OCI-LY7 (cell line): Measurements from ENCODE around the gene NFIA. TPM values are rescaled to one million over a fixed set of nuclear protein-coding genes. Genes with fewer than 3 reads are reported as not detected.

Source experiments
- BruUV-seq: library from RNA; stranded (reverse); fragments of 400-500 nt; replicated peaks from 2 replicates; lab custom pipeline; 2021; lab: Mats Ljungman, UMichigan
- CTCF ChIA-PET: fragments of 300-600 bp; sonication (Branson Sonifier 250); formaldehyde crosslinking; loops from one replicate; lab custom pipeline; 2022; ENCODE audit warnings: antibody characterized with exemption; ENCODE audit not compliant: unreplicated experiment; lab: Charles Lee
- POLR2A ChIA-PET: fragments of 300-600 bp; sonication (Branson Sonifier 250); formaldehyde crosslinking; loops from one replicate; lab custom pipeline; 2022; ENCODE audit warnings: antibody characterized with exemption; lab: Charles Lee
- DNase-seq: peaks from one replicate; pipeline ENCODE4 v3.0.0-alpha.2; 2015; ENCODE audit warnings: low spot score
- H2AFZ ChIP-seq: fragments of 200-600 bp; sonication (generic), shearing (Covaris generic); 2 replicates; pipeline ENCODE4 v1.6.1; 2014; ENCODE audit warnings: mild to moderate bottlenecking, antibody characterized with exemption, low read length, moderate library complexity
- H3K27ac ChIP-seq: fragments of 200-600 bp; sonication (generic); 2 replicates; pipeline ENCODE4 v1.5.1; 2014; ENCODE audit warnings: mixed run types, low read depth, mild to moderate bottlenecking, moderate library complexity, low read length, inconsistent platforms; ENCODE audit not compliant: poor library complexity, severe bottlenecking
- H3K36me3 ChIP-seq: fragments of 200-600 bp; sonication (generic); 2 replicates; pipeline ENCODE4 v1.6.1; 2014; ENCODE audit warnings: mild to moderate bottlenecking, antibody characterized with exemption, low read length, moderate library complexity, mixed read lengths; ENCODE audit not compliant: insufficient read depth
- H3K4me1 ChIP-seq: fragments of 200-600 bp; sonication (generic); 2 replicates; pipeline ENCODE4 v1.5.1; 2014; ENCODE audit warnings: mild to moderate bottlenecking, low read length; ENCODE audit not compliant: insufficient read depth, poor library complexity, severe bottlenecking
- H3K4me2 ChIP-seq: fragments of 200-600 bp; sonication (generic); 2 replicates; pipeline ENCODE4 v1.6.1; 2014; ENCODE audit warnings: mild to moderate bottlenecking, low read length
- H3K4me3 ChIP-seq: fragments of 200-600 bp; sonication (generic); 2 replicates; pipeline ENCODE4 v1.5.1; 2014; ENCODE audit warnings: mild to moderate bottlenecking, low read depth, low read length; ENCODE audit not compliant: poor library complexity, severe bottlenecking
- H3K79me2 ChIP-seq: fragments of 200-600 bp; sonication (generic); 2 replicates; pipeline ENCODE4 v1.6.1; 2016; ENCODE audit warnings: low read depth, mild to moderate bottlenecking, low read length, moderate library complexity, mixed read lengths; ENCODE audit not compliant: insufficient read depth
- H3K9me2 ChIP-seq: fragments of 200-600 bp; sonication (generic); 2 replicates; pipeline ENCODE4 v1.6.1; 2016; ENCODE audit warnings: mild to moderate bottlenecking, low read length, mixed read lengths; ENCODE audit not compliant: insufficient read depth
- H3K9me3 ChIP-seq: fragments of 200-600 bp; sonication (generic); 2 replicates; pipeline ENCODE4 v1.6.1; 2014; ENCODE audit warnings: mild to moderate bottlenecking, mixed run types, low read length, mixed read lengths
- H4K20me1 ChIP-seq: fragments of 200-600 bp; sonication (generic); 2 replicates; pipeline ENCODE4 v1.6.1; 2014; ENCODE audit warnings: mild to moderate bottlenecking, antibody characterized with exemption, low read length, moderate library complexity, mixed read lengths; ENCODE audit not compliant: insufficient read depth
- CTCF ChIP-seq: fragments of 200-600 bp; sonication (generic); conservative IDR thresholded peaks from 2 replicates; pipeline ENCODE4 v1.5.1; 2014; ENCODE audit warnings: mild to moderate bottlenecking, antibody characterized with exemption, low read length, moderate library complexity, mixed read lengths
- EZH2phosphoT487 ChIP-seq: fragments of 200-600 bp; sonication (generic); IDR thresholded peaks from 2 replicates; pipeline ENCODE4 v1.6.1; 2018; ENCODE audit warnings: low read depth, borderline replicate concordance, mild to moderate bottlenecking, mixed run types, antibody characterized with exemption, low read length, moderate library complexity, mixed read lengths
- intact Hi-C: fragments of 100-400 bp; cut with micrococcal nuclease; formaldehyde crosslinking; loops from one replicate; pipeline ENCODE4 v1.10.0; 2022; ENCODE audit not compliant: unreplicated experiment
- total RNA-seq, 2 experiments: library from RNA; depleted of rRNA in 1 of 2; stranded (reverse); fragments of >200 nt in 1 of 2; shearing (Covaris generic) in 1 of 2; gene quantifications; 2 replicates each; pipeline ENCODE4 v1.2.3, GENCODE V29; 2014 to 2022

Gene NFIA
- total RNA-seq, 2 experiments from 2014 or later: 2.8 to 18.8 TPM

DNA sequence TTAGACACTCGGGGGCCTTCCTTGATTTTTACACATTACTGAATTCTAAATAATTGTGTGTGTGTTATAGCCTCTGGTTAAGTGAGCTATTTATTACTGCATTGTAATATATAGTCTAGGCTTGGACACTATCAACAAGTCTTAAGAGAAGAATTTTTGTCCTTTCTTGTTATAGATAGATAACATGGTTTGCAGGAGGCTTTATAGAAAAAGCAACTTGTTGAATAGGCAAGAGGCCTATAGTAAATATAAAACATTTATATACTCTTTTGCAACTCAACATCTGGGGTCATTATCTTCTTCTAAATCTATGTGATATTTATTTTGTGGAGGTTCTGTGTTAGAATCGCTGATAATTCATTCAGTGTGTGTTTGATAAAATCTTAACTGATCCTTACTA, 293.8 kb downstream of the NFIA start:
- Histone ChIP-seq H3K79me2 (no peaks in the 10 kb centered on the region), H3K36me3 (no peaks in the 10 kb centered on the region), H3K27ac (no peak overlapping the region), H3K9me2 (no peaks in the 10 kb centered on the region), H4K20me1 (no peaks in the 10 kb centered on the region), H3K9me3 (no peaks in the 10 kb centered on the region), H3K4me3 (no peak overlapping the region), H2AFZ (no peak overlapping the region), H3K4me1 (no peaks in the 10 kb centered on the region), H3K4me2 (no peak overlapping the region)
- TF ChIP-seq EZH2phosphoT487: no peak
- TF ChIP-seq CTCF: no peak
- no TSS peak for BruUV-seq
- CTCF ChIA-PET: no interaction called here
- POLR2A ChIA-PET: interaction anchor here (0.7 kb wide), 1 partner anchor 15 kb away, joined by 3 read pairs; no protein-coding TSS in a partner anchor
- intact Hi-C loops: no loop called here
- no peak for DNase-seq

DNA sequence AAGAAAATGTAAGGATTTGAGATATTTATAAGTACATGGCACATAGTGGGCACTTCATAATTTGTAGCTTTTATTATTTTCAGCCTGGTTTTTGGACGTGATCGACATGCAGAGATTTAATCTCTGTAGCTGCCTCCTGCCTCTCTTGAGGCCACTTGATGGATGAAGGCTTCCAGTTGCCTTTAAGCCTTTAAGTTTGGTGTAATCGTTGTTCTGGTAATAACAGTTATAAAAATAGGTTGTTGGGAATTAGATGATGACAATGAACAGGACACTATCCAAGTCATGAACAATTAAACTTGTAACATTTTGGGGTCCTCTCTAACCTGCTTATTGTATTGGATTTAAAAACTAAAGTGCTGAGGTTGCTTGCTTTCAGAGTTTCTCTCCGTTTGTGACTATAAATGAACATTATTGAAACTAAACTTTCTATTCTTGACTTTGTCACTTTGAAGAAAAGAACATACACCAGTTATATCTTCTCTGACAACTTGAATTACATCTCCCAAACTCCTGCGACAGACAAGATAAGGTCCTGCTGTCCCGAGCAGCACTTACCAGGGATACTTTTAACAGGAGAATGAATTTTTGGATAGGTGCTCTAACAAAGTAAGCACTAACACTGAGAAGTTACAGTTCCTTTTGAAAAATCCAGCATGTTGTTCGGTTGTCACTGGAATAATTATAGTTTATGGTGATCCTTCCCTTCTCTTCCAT, 295.0 kb downstream of the NFIA start:
- CTCF ChIA-PET: no interaction called here
- POLR2A ChIA-PET: interaction anchor here (0.6 kb wide), 1 partner anchor 10 kb away, joined by 3 read pairs; no protein-coding TSS in a partner anchor
- Histone ChIP-seq H3K4me2 (no peak overlapping the region), H3K9me3 (no peaks in the 10 kb centered on the region), H3K4me1 (no peaks in the 10 kb centered on the region), H3K4me3 (no peak overlapping the region), H3K36me3 (no peaks in the 10 kb centered on the region), H2AFZ (no peak overlapping the region), H3K9me2 (no peaks in the 10 kb centered on the region), H3K79me2 (no peaks in the 10 kb centered on the region), H4K20me1 (no peaks in the 10 kb centered on the region), H3K27ac (no peak overlapping the region)
- intact Hi-C loops: no loop called here
- BruUV-seq: no TSS peak
- no peak for DNase-seq
- TF ChIP-seq EZH2phosphoT487: no peak
- no peak for TF ChIP-seq CTCF

DNA sequence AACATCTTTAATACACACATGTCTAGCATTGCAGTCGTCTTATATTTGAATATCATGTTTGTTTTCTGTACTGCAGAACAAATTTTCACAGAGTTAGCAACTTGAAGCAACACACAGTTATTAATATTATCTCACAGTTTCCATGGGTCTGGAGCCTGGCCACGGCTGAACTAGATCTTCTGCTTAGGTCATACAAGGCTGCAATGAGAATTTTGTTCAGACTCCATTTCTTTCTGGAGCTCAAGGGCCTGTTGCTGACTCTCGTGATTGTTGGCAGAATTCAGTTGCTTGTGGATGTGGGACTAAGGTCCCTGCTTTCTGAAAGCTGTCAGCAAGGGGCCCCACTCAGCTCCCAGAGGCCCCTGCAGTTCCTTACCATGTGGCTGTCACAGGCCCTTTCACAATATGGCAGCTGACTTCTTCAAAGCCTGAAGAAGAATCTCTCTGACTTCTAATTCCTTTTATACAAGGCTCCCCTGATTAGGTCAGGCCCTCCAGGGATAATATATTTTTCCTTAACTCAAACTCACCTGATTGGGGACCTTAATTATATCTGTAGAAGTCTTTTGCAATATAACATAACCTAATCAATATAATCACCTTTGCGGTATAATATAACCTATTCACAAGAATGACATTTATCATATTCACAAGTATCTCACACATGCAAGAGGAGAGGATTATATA, 296.3 kb downstream of the NFIA start:
- no peak for TF ChIP-seq EZH2phosphoT487
- TF ChIP-seq CTCF: no peak
- DNase-seq: no peak
- ChIA-PET POLR2A (no interaction called here), CTCF (no interaction called here)
- no peaks in the 10 kb centered on the region for H3K4me1 ChIP-seq
- H2AFZ ChIP-seq: no peak overlapping the region
- no peaks in the 10 kb centered on the region for H3K9me2 ChIP-seq
- no peak overlapping the region for H3K4me3 ChIP-seq
- no peaks in the 10 kb centered on the region for H3K9me3 ChIP-seq
- H3K27ac ChIP-seq: no peak overlapping the region
- H3K36me3 ChIP-seq: no peaks in the 10 kb centered on the region
- intact Hi-C loops: no loop called here
- no TSS peak for BruUV-seq
- H3K79me2 ChIP-seq: no peaks in the 10 kb centered on the region
- no peaks in the 10 kb centered on the region for H4K20me1 ChIP-seq
- H3K4me2 ChIP-seq: no peak overlapping the region
